Upper lobe of right lung (tissue), 1 donor: Measurements from ENCODE around the gene CEBPA. TPM values are rescaled to one million over a fixed set of nuclear protein-coding genes. Genes with fewer than 3 reads are reported as not detected.

ENCODE experiments used
- ATAC-seq: fragments of 200-7000 bp; cut with Tn5 transposase; one replicate; pipeline ENCODE4 v1.9.1; 2020; ENCODE audit warnings: mild to moderate bottlenecking, moderate library complexity
- DNase-seq: peaks from one replicate; pipeline ENCODE4 v3.0.0-alpha.2; 2020
- H3K27ac ChIP-seq: fragments of 200-600 bp; one replicate; pipeline ENCODE4 v1.8.0; 2022
- H3K27me3 ChIP-seq: fragments of 200-600 bp; one replicate; pipeline ENCODE4 v1.8.0; 2022; ENCODE audit warnings: mild to moderate bottlenecking
- H3K36me3 ChIP-seq: fragments of 200-600 bp; one replicate; pipeline ENCODE4 v1.8.0; 2022
- H3K4me1 ChIP-seq: fragments of 200-600 bp; one replicate; pipeline ENCODE4 v1.8.0; 2022
- H3K4me3 ChIP-seq: fragments of 200-600 bp; one replicate; pipeline ENCODE4 v1.8.0; 2022; ENCODE audit warnings: mild to moderate bottlenecking
- H3K9me3 ChIP-seq: fragments of 200-600 bp; one replicate; pipeline ENCODE4 v1.8.0; 2022
- CTCF ChIP-seq: fragments of 200-600 bp; IDR thresholded peaks from one replicate; pipeline ENCODE4 v1.8.0; 2022; ENCODE audit warnings: antibody characterized with exemption
- intact Hi-C: fragments of 100-400 bp; cut with DNase I; formaldehyde crosslinking; loops from one replicate; pipeline ENCODE4 v1.11.0; 2022
- total RNA-seq: library from RNA; stranded (reverse); fragmentation: NEBNext Ultra II Directional; extraction: Animal tissue kit (Norgen Biotek cat#: 25700); gene quantifications from one replicate; pipeline ENCODE4 v1.2.1, GENCODE V29; 2021
- donor health status: DM: no; HTN: yes; CAD: no; lungs with severe emphysema.

CEBPA gene
- total RNA-seq, 1 donor from 2014 or later, result 59.1 TPM

DNA sequence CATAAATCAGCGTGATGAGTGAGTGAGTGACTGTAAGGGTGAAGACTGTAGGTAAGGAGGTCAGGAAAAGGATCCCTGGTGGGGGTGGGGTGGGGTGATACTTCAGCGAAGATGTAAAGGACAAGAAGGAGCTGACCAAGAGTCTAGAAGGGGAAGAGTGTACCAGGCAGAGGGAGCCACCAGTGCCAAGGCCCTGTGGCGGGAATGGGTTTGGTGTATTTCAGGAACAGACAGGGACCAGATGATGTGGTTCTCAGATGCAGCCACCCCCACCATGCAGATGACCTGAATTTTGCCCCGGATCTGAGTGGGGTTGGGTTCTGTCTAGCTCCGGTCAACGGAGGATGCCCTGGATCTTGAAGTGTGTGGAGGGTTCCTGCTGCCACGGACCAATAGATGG, 46.6 kb downstream of the CEBPA start:
- H3K27ac ChIP-seq, result no peak overlapping the region
- no peak for ATAC-seq
- no peak overlapping the region for H3K4me3 ChIP-seq
- no peak for DNase-seq
- intact Hi-C loops, result no loop called here
- no peaks in the 10 kb centered on the region for H3K4me1 ChIP-seq
- H3K36me3 ChIP-seq, result no peaks in the 10 kb centered on the region
- peaks cover 3% of the 10 kb centered on the region for H3K9me3 ChIP-seq
- TF ChIP-seq CTCF, result no peak
- H3K27me3 ChIP-seq, result no peaks in the 10 kb centered on the region

- Histone ChIP-seq H3K4me1 (no peaks in the 10 kb centered on the region), H3K36me3 (no peaks in the 10 kb centered on the region), H3K27ac (no peak overlapping the region), H3K9me3 (peaks cover 3% of the 10 kb centered on the region), H3K27me3 (no peaks in the 10 kb centered on the region), H3K4me3 (no peak overlapping the region)
- ATAC-seq (peak; percentile 4), DNase-seq (no peak)
- TF ChIP-seq CTCF, result no peak
- intact Hi-C loops, result no loop called here
Measured at GRCh38 chr19:33254245-33254824, 48.0 kb downstream of the CEBPA start.

- Histone ChIP-seq H3K27me3 (no peaks in the 10 kb centered on the region), H3K4me1 (no peaks in the 10 kb centered on the region), H3K9me3 (no peaks in the 10 kb centered on the region), H3K27ac (no peak overlapping the region), H3K4me3 (no peak overlapping the region), H3K36me3 (no peaks in the 10 kb centered on the region)
- ATAC-seq (peak; percentile 79), DNase-seq (peak; percentile 82)
- intact Hi-C loops, result no loop called here
- no peak for TF ChIP-seq CTCF
Measured at GRCh38 chr19:33252971-33253370, 49.4 kb downstream of the CEBPA start.

- Histone ChIP-seq H3K9me3 (no peaks in the 10 kb centered on the region), H3K27me3 (no peaks in the 10 kb centered on the region), H3K27ac (no peak overlapping the region), H3K36me3 (no peaks in the 10 kb centered on the region), H3K4me1 (no peaks in the 10 kb centered on the region), H3K4me3 (no peak overlapping the region)
- ATAC-seq (no peak), DNase-seq (no peak)
- no peak for TF ChIP-seq CTCF
- intact Hi-C loops, result no loop called here
Measured at GRCh38 chr19:33252418-33252962, 49.8 kb downstream of the CEBPA start.

DNA sequence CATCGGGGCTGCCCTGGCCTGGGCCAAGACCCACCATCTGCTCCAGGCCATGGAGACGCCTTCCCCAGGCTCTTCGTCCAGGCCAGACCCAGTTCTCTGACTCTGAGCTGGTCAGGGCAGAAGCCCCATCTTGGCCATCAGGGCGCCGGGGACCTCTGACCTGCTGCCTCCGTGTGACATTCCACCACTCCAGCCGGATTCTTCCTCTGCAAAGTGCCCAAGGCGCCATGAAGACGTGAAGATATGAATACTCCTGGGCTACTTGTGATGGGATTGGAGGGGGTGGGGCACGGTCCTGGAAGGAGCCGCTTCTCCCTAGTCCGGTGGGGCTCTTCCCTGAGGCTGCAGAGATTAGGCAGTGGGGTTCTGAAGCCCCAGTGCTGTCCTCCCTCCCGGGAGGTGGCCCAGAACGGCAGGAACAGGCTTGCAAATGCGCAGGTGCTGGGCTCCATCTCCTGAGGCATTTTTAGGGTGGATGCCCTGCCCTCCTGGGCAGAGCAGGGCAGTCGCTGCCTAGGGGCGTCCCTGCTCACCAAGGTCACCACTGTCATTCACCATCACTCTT, 50.7 kb downstream of the CEBPA start:
- Histone ChIP-seq H3K4me1 (no peaks in the 10 kb centered on the region), H3K27me3 (no peaks in the 10 kb centered on the region), H3K9me3 (no peaks in the 10 kb centered on the region), H3K4me3 (no peak overlapping the region), H3K36me3 (no peaks in the 10 kb centered on the region), H3K27ac (no peak overlapping the region)
- intact Hi-C loops, result no loop called here
- no peak for TF ChIP-seq CTCF
- DNase-seq (no peak), ATAC-seq (no peak)
